GM12878 (cell line): Measurements from ENCODE around the gene MRGPRE. TPM values are rescaled to one million over a fixed set of nuclear protein-coding genes. Genes with fewer than 3 reads are reported as not detected.

Experiments used
- ATAC-seq: fragments of 200-7000 bp; cut with Tn5 transposase; 3 replicates; pipeline ENCODE4 v1.9.1; 2020; ENCODE audit warnings: mild to moderate bottlenecking, moderate library complexity
- BruUV-seq: library from RNA; stranded (reverse); fragments of 400-500 nt; replicated peaks from 2 replicates; lab custom pipeline; 2021; lab: Mats Ljungman, UMichigan
- CTCF ChIA-PET: fragments of 300-600 bp; sonication (Branson Sonifier 250); formaldehyde crosslinking; extraction: SDS; loops from one replicate; lab custom pipeline; 2021; ENCODE audit warnings: inconsistent platforms; lab: Yijun Ruan, JAX
- POLR2A ChIA-PET: fragments of 350-600 bp; formaldehyde crosslinking; extraction: SDS; loops from one replicate; lab custom pipeline; 2021; ENCODE audit warnings: inconsistent platforms; lab: Charles Lee
- RAD21 ChIA-PET: fragments of 300-600 bp; sonication (Branson Sonifier 250); formaldehyde crosslinking; loops from one replicate; lab custom pipeline; 2023; ENCODE audit warnings: antibody characterized with exemption; ENCODE audit not compliant: unreplicated experiment; lab: Charles Lee
- SMC1A ChIA-PET: fragments of 300-600 bp; sonication (Branson Sonifier 250); formaldehyde crosslinking; loops from one replicate; lab custom pipeline; 2023; ENCODE audit not compliant: unreplicated experiment, uncharacterized antibody; lab: Charles Lee
- DNase-seq: peaks from one replicate; pipeline ENCODE4 v3.0.0-alpha.2; 2011; ENCODE audit warnings: low read depth, low spot score
- FAIRE-seq: peaks from 3 replicates; lab custom pipeline; 2011; peaks lifted over from hg19 to GRCh38; lab: Jason Lieb, UNC
- H2AFZ ChIP-seq: 2 replicates; pipeline ENCODE4 v1.6.0; 2011; ENCODE audit warnings: low read depth, low read length, control low read depth; ENCODE audit not compliant: control insufficient read depth
- H3K27ac ChIP-seq: 2 replicates; pipeline ENCODE4 v1.5.1; 2011; ENCODE audit warnings: control low read depth; ENCODE audit not compliant: control insufficient read depth, insufficient read depth
- H3K27me3 ChIP-seq, 2 experiments: replicated peaks in 1 of 2; 2 replicates each; pipeline versions ENCODE4 v1.6.0 to v1.6.1; 2011; ENCODE audit warnings: low read length in 1 of 2; ENCODE audit not compliant: control insufficient read depth in 2 of 2, insufficient read depth in 2 of 2
- H3K36me3 ChIP-seq, 2 experiments: 2 replicates each; pipeline ENCODE4 v1.5.1; 2011; ENCODE audit warnings: low read length in 1 of 2; ENCODE audit not compliant: control insufficient read depth in 2 of 2, insufficient read depth in 2 of 2
- H3K4me1 ChIP-seq: 2 replicates; pipeline ENCODE4 v1.6.1; 2011; ENCODE audit warnings: mild to moderate bottlenecking, low read length, moderate library complexity, mixed read lengths; ENCODE audit not compliant: control insufficient read depth, insufficient read depth
- H3K4me2 ChIP-seq: 2 replicates; pipeline ENCODE4 v1.6.0; 2011; ENCODE audit warnings: control low read depth; ENCODE audit not compliant: control insufficient read depth, insufficient read depth
- H3K4me3 ChIP-seq: fragments of 200-600 bp; sonication (generic); 2 replicates; pipeline ENCODE4 v1.5.1; 2016
- H3K79me2 ChIP-seq: 2 replicates; pipeline ENCODE4 v1.6.0; 2011; ENCODE audit warnings: low read length; ENCODE audit not compliant: control insufficient read depth, insufficient read depth
- H3K9ac ChIP-seq: 2 replicates; pipeline ENCODE4 v1.8.0; 2011; ENCODE audit warnings: low read length, control low read depth, mixed read lengths; ENCODE audit not compliant: control insufficient read depth, insufficient read depth
- H3K9me3 ChIP-seq: replicated peaks from 3 replicates; pipeline ENCODE4 v1.5.1; 2011; ENCODE audit warnings: mild to moderate bottlenecking, low read length; ENCODE audit not compliant: control insufficient read depth, insufficient read depth
- H4K20me1 ChIP-seq: 2 replicates; pipeline ENCODE4 v1.6.0; 2011; ENCODE audit not compliant: control insufficient read depth, insufficient read depth
- BCLAF1 ChIP-seq: fragments of 450-650 bp; IDR thresholded peaks from 2 replicates; pipeline ENCODE4 v1.6.1; 2017; ENCODE audit warnings: antibody characterized with exemption, mild to moderate bottlenecking, moderate library complexity
- IRF4 ChIP-seq: IDR thresholded peaks from 2 replicates; pipeline ENCODE4 v1.6.1; 2011; ENCODE audit warnings: low read depth, low read length
- KDM1A ChIP-seq: fragments of 200-600 bp; sonication (generic); IDR thresholded peaks from 2 replicates; pipeline ENCODE4 v1.6.1; 2016; ENCODE audit warnings: borderline replicate concordance
- KLF5 ChIP-seq: fragments of 450-650 bp; IDR thresholded peaks from 2 replicates; pipeline ENCODE4 v1.6.1; 2014; ENCODE audit warnings: mild to moderate bottlenecking; ENCODE audit not compliant: partially characterized antibody
- SP1 ChIP-seq: IDR thresholded peaks from one replicate; pipeline ENCODE4 v1.6.1; 2011; ENCODE audit warnings: low read depth, low read length
- ZNF207 ChIP-seq: fragments of 450-650 bp; IDR thresholded peaks from 2 replicates; pipeline ENCODE4 v1.6.1; 2014; ENCODE audit warnings: antibody characterized with exemption, mild to moderate bottlenecking, borderline replicate concordance
- ZNF384 ChIP-seq: IDR thresholded peaks from 2 replicates; pipeline ENCODE4 v1.6.1; 2012; ENCODE audit warnings: low read depth, mild to moderate bottlenecking, low read length, improper control_type of control experiment, borderline replicate concordance
- WGBS: methylation state at CpG from one replicate; pipeline ENCODE4 v1.1.6; 2016; ENCODE audit warnings: low lambda C conversion rate; ENCODE audit not compliant: insufficient replicate concordance, insufficient coverage; ENCODE audit errors: missing lambda C conversion rate; 5-methylcytosine and 5-hydroxymethylcytosine counted together
- in situ Hi-C: fragments of 300-500 bp; cut with MboI; formaldehyde crosslinking; loops from 9 replicates; pipeline ENCODE4 v1.14.3; 2018; ENCODE audit warnings: mixed read lengths
- intact Hi-C: fragments of 100-400 bp; cut with micrococcal nuclease; formaldehyde crosslinking; loops from one replicate; pipeline ENCODE4 v1.14.2; 2022; ENCODE audit not compliant: unreplicated experiment
- polyA plus RNA-seq, 11 experiments: library from polyadenylated mRNA; depleted of rRNA in 4 of 11; unstranded in 6 of 11; stranded (reverse) in 5 of 11; fragments of >200 nt; fragmentation: Nextera tagmentation in 4 of 11; fragmentation: Illumina TruSeq in 1 of 11; extraction: Ambion mirVana in 4 of 11; extraction: Trizol in 1 of 11; gene quantifications; 1 replicate in 1 of 11; 2 replicates in 10 of 11; pipeline versions ENCODE4 v1.2.1 to v1.2.3, GENCODE V29; 2011 to 2016; ENCODE audit warnings: inconsistent platforms in 2 of 11, missing spikeins in 2 of 11, low read depth in 1 of 11
- total RNA-seq, 4 experiments: library from RNA; depleted of rRNA in 3 of 4; stranded (reverse); fragments of >200 nt in 3 of 4; fragmentation: Illumina TruSeq in 1 of 4; extraction: Trizol in 1 of 4; gene quantifications; 2 replicates each; pipeline versions ENCODE4 v1.2.1 to v1.2.3, GENCODE V29; 2013 to 2021
- TF ChIP-seq, protein P1 (sequence below): fragments of 450-650 bp; IDR thresholded peaks from 2 replicates; pipeline ENCODE4 v1.6.1; 2016; ENCODE audit warnings: mild to moderate bottlenecking
- TF ChIP-seq, protein P2 (sequence below): IDR thresholded peaks from 2 replicates; pipeline ENCODE4 v1.6.1; 2012; ENCODE audit warnings: low read depth, low read length, improper control_type of control experiment

MRGPRE gene
- total and polyA plus RNA-seq, 10 of the 15 experiments (the other 5 are each of a cell fraction or from before 2014, with no cell fraction given): 0.34 TPM; not detected in 9

GRCh38 chr11:3197044-3197695, 35.0 kb downstream of the MRGPRE start:
- CTCF ChIA-PET: no interaction called here

More at GRCh38 chr11:3197044-3197695, 35.0 kb downstream of the MRGPRE start:
- SMC1A ChIA-PET: no interaction called here
- POLR2A ChIA-PET: no interaction called here
- in situ Hi-C loops (no loop called here), intact Hi-C loops (no loop called here)
- no peak overlapping the region for H3K27ac ChIP-seq
- 12% methylated on average over 11 of the region's 11 CpGs for WGBS
- ATAC-seq: no peak
- H4K20me1 ChIP-seq: no peaks in the 10 kb centered on the region
- no peaks in the 10 kb centered on the region for H3K79me2 ChIP-seq
- DNase-seq: no peak
- H3K9me3 ChIP-seq: no peaks in the 10 kb centered on the region
- no TSS peak for BruUV-seq
- H3K27me3 ChIP-seq: no peaks in the 10 kb centered on the region; a peak in 2 of 4 replicates
- no peak overlapping the region for H3K4me3 ChIP-seq
- RAD21 ChIA-PET: no interaction called here
- H2AFZ ChIP-seq: no peak overlapping the region
- H3K4me1 ChIP-seq: no peaks in the 10 kb centered on the region
- H3K4me2 ChIP-seq: no peak overlapping the region
- H3K36me3 ChIP-seq: no peaks in the 10 kb centered on the region
- FAIRE-seq: no peak
- TF ChIP-seq ZNF384 (no peak), KDM1A (no peak), BCLAF1 (no peak), KLF5 (no peak), ZNF207 (no peak), IRF4 (no peak), SP1 (no peak)
- TF ChIP-seq, protein P1, sequence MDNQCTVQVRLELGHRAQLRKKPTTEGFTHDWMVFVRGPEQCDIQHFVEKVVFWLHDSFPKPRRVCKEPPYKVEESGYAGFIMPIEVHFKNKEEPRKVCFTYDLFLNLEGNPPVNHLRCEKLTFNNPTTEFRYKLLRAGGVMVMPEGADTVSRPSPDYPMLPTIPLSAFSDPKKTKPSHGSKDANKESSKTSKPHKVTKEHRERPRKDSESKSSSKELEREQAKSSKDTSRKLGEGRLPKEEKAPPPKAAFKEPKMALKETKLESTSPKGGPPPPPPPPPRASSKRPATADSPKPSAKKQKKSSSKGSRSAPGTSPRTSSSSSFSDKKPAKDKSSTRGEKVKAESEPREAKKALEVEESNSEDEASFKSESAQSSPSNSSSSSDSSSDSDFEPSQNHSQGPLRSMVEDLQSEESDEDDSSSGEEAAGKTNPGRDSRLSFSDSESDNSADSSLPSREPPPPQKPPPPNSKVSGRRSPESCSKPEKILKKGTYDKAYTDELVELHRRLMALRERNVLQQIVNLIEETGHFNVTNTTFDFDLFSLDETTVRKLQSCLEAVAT: no peak
- TF ChIP-seq, protein P2, sequence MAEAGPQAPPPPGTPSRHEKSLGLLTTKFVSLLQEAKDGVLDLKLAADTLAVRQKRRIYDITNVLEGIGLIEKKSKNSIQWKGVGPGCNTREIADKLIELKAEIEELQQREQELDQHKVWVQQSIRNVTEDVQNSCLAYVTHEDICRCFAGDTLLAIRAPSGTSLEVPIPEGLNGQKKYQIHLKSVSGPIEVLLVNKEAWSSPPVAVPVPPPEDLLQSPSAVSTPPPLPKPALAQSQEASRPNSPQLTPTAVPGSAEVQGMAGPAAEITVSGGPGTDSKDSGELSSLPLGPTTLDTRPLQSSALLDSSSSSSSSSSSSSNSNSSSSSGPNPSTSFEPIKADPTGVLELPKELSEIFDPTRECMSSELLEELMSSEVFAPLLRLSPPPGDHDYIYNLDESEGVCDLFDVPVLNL: no peak
- H3K9ac ChIP-seq: no peak overlapping the region
